Mesendoderm (in vitro differentiated cells): ENCODE results near the gene CTNND2.

Source experiments
- DNase-seq: peaks from one replicate; pipeline ENCODE4 v3.0.0; 2013
- H2AK5ac ChIP-seq: 2 replicates; pipeline ENCODE4 v1.6.1; 2013; ENCODE audit warnings: low read length, inconsistent platforms
- H2BK120ac ChIP-seq: 2 replicates; pipeline ENCODE4 v1.6.1; 2013; ENCODE audit warnings: low read depth, mild to moderate bottlenecking, low read length, moderate library complexity, mixed read lengths
- H2BK15ac ChIP-seq: replicated peaks from 2 replicates; pipeline ENCODE4 v1.6.1; 2013; ENCODE audit warnings: low read depth, mild to moderate bottlenecking, moderate library complexity
- H2BK5ac ChIP-seq: 2 replicates; pipeline ENCODE4 v1.6.1; 2013; ENCODE audit warnings: low read length, inconsistent platforms
- H3K18ac ChIP-seq: 2 replicates; pipeline ENCODE4 v1.6.1; 2013; ENCODE audit warnings: mild to moderate bottlenecking, low read length, mixed read lengths
- H3K23ac ChIP-seq: one replicate; pipeline ENCODE4 v1.6.1; 2013; ENCODE audit warnings: low read length
- H3K27ac ChIP-seq: 2 replicates; pipeline ENCODE4 v1.5.1; 2013; ENCODE audit warnings: low read depth, mild to moderate bottlenecking, inconsistent platforms, low read length, moderate library complexity
- H3K27me3 ChIP-seq: 2 replicates; pipeline ENCODE4 v1.6.1; 2013; ENCODE audit warnings: low read length, control low read depth, mild to moderate bottlenecking, inconsistent platforms; ENCODE audit not compliant: insufficient read depth, poor library complexity
- H3K36me3 ChIP-seq: 2 replicates; pipeline ENCODE4 v1.6.1; 2013; ENCODE audit warnings: low read length, inconsistent platforms; ENCODE audit not compliant: control insufficient read depth, insufficient read depth
- H3K4ac ChIP-seq: one replicate; pipeline ENCODE4 v1.6.1; 2013; ENCODE audit warnings: low read depth, mild to moderate bottlenecking, low read length, moderate library complexity
- H3K4me1 ChIP-seq: 2 replicates; pipeline ENCODE4 v1.6.1; 2013; ENCODE audit warnings: low read depth, low read length, inconsistent platforms; ENCODE audit not compliant: control insufficient read depth
- H3K4me2 ChIP-seq: 2 replicates; pipeline ENCODE4 v1.6.1; 2013; ENCODE audit warnings: low read length
- H3K4me3 ChIP-seq: 2 replicates; pipeline ENCODE4 v1.5.1; 2013; ENCODE audit warnings: mild to moderate bottlenecking, low read length
- H3K56ac ChIP-seq: one replicate; pipeline ENCODE4 v1.6.1; 2013; ENCODE audit warnings: low read length
- H3K79me1 ChIP-seq: 2 replicates; pipeline ENCODE4 v1.6.1; 2013; ENCODE audit warnings: low read length, inconsistent platforms
- H3K79me2 ChIP-seq: 2 replicates; pipeline ENCODE4 v1.6.1; 2013; ENCODE audit warnings: mild to moderate bottlenecking, low read length; ENCODE audit not compliant: control insufficient read depth, insufficient read depth
- H3K9ac ChIP-seq: 2 replicates; pipeline ENCODE4 v1.6.1; 2013; ENCODE audit warnings: low read length, inconsistent platforms
- H4K5ac ChIP-seq: one replicate; pipeline ENCODE4 v1.6.1; 2013; ENCODE audit warnings: low read length
- H4K8ac ChIP-seq: one replicate; pipeline ENCODE4 v1.6.1; 2013; ENCODE audit warnings: low read depth, mild to moderate bottlenecking, control low read depth, low read length, moderate library complexity
- WGBS: extraction: QIAGEN DNeasy Blood & Tissue Kit; methylation state at CpG from one replicate; pipeline ENCODE4 v1.1.7; 2013; ENCODE audit warnings: low lambda C conversion rate, missing lambda C conversion rate; ENCODE audit not compliant: insufficient coverage; ENCODE audit errors: extremely low coverage; 5-methylcytosine and 5-hydroxymethylcytosine counted together

Gene CTNND2

GRCh38 chr5:11922394-11922793 lies 18.1 kb upstream of the CTNND2 start:
- Histone ChIP-seq H4K5ac (no peak overlapping the region), H4K8ac (no peak overlapping the region), H3K56ac (no peak overlapping the region), H3K4me2 (no peak overlapping the region), H3K36me3 (no peaks in the 10 kb centered on the region), H3K4ac (no peak overlapping the region), H2BK15ac (no peak overlapping the region), H2BK120ac (no peak overlapping the region), H3K79me2 (no peaks in the 10 kb centered on the region), H3K4me3 (no peak overlapping the region), H3K79me1 (no peaks in the 10 kb centered on the region), H2BK5ac (no peak overlapping the region), H3K23ac (no peak overlapping the region), H3K9ac (no peak overlapping the region), H3K27me3 (no peaks in the 10 kb centered on the region), H2AK5ac (no peak overlapping the region), H3K18ac (no peak overlapping the region), H3K4me1 (no peaks in the 10 kb centered on the region), H3K27ac (no peak overlapping the region)
- no CpG with 5 or more reads among the region's 2 CpGs for WGBS
- no peak for DNase-seq

- no peaks in the 10 kb centered on the region for H3K79me1 ChIP-seq
- DNase-seq, result no peak
- no peak overlapping the region for H2BK15ac ChIP-seq
- no peak overlapping the region for H3K18ac ChIP-seq
- no peak overlapping the region for H2BK120ac ChIP-seq
- H3K4ac ChIP-seq, result no peak overlapping the region
- no CpG with 5 or more reads among the region's 9 CpGs for WGBS
- no peaks in the 10 kb centered on the region for H3K36me3 ChIP-seq
- H2AK5ac ChIP-seq, result no peak overlapping the region
- no peak overlapping the region for H3K4me3 ChIP-seq
- no peak overlapping the region for H4K8ac ChIP-seq
- H2BK5ac ChIP-seq, result no peak overlapping the region
- no peak overlapping the region for H3K23ac ChIP-seq
- no peak overlapping the region for H3K56ac ChIP-seq
- no peaks in the 10 kb centered on the region for H3K4me1 ChIP-seq
- no peak overlapping the region for H3K4me2 ChIP-seq
- no peak overlapping the region for H4K5ac ChIP-seq
- no peak overlapping the region for H3K9ac ChIP-seq
- H3K79me2 ChIP-seq, result no peaks in the 10 kb centered on the region
- no peak overlapping the region for H3K27ac ChIP-seq
- no peaks in the 10 kb centered on the region for H3K27me3 ChIP-seq
These were observed 14.3 kb upstream of the CTNND2 start for GRCh38 chr5:11918463-11919045.

- no peak overlapping the region for H4K8ac ChIP-seq
- H3K56ac ChIP-seq, result no peak overlapping the region
- no peak overlapping the region for H3K23ac ChIP-seq
- H2AK5ac ChIP-seq, result no peak overlapping the region
- no peaks in the 10 kb centered on the region for H3K79me1 ChIP-seq
- H3K27ac ChIP-seq, result no peak overlapping the region
- H4K5ac ChIP-seq, result no peak overlapping the region
- no peak overlapping the region for H3K9ac ChIP-seq
- H3K4me1 ChIP-seq, result no peaks in the 10 kb centered on the region
- no CpG with 5 or more reads among the region's 2 CpGs for WGBS
- H2BK120ac ChIP-seq, result no peak overlapping the region
- peaks cover 2% of the 10 kb centered on the region for H3K27me3 ChIP-seq
- no peak overlapping the region for H3K4ac ChIP-seq
- no peak overlapping the region for H3K4me3 ChIP-seq
- DNase-seq, result peak; percentile 57
- no peaks in the 10 kb centered on the region for H3K79me2 ChIP-seq
- no peaks in the 10 kb centered on the region for H3K36me3 ChIP-seq
- H2BK5ac ChIP-seq, result no peak overlapping the region
- no peak overlapping the region for H2BK15ac ChIP-seq
- no peak overlapping the region for H3K4me2 ChIP-seq
- H3K18ac ChIP-seq, result no peak overlapping the region
These were observed 5.2 kb upstream of the CTNND2 start for GRCh38 chr5:11909471-11909870.

- no peak overlapping the region for H3K23ac ChIP-seq
- no peak overlapping the region for H3K4ac ChIP-seq
- H3K27me3 ChIP-seq, result peaks cover 9% of the 10 kb centered on the region
- no peak overlapping the region for H2BK15ac ChIP-seq
- H4K8ac ChIP-seq, result no peak overlapping the region
- H3K27ac ChIP-seq, result no peak overlapping the region
- H3K79me2 ChIP-seq, result no peaks in the 10 kb centered on the region
- H3K9ac ChIP-seq, result no peak overlapping the region
- no peaks in the 10 kb centered on the region for H3K36me3 ChIP-seq
- H2AK5ac ChIP-seq, result no peak overlapping the region
- no CpG with 5 or more reads among the region's 2 CpGs for WGBS
- no peak overlapping the region for H2BK5ac ChIP-seq
- H3K4me2 ChIP-seq, result no peak overlapping the region
- no peak overlapping the region for H2BK120ac ChIP-seq
- H4K5ac ChIP-seq, result no peak overlapping the region
- no peak for DNase-seq
- H3K79me1 ChIP-seq, result no peaks in the 10 kb centered on the region
- no peaks in the 10 kb centered on the region for H3K4me1 ChIP-seq
- no peak overlapping the region for H3K56ac ChIP-seq
- H3K18ac ChIP-seq, result no peak overlapping the region
- no peak overlapping the region for H3K4me3 ChIP-seq
These were observed 2.3 kb upstream of the CTNND2 start for GRCh38 chr5:11906497-11906896.

GRCh38 chr5:11905206-11905605 lies 960 bp upstream of the CTNND2 start:
- no peaks in the 10 kb centered on the region for H3K4me1 ChIP-seq
- H3K4me2 ChIP-seq, result no peak overlapping the region
- H3K27me3 ChIP-seq, result peaks cover 9% of the 10 kb centered on the region
- no peak overlapping the region for H2BK5ac ChIP-seq
- H3K18ac ChIP-seq, result no peak overlapping the region
- H3K23ac ChIP-seq, result no peak overlapping the region
- H2BK15ac ChIP-seq, result no peak overlapping the region
- no CpG with 5 or more reads among the region's 12 CpGs for WGBS
- no peak overlapping the region for H3K4ac ChIP-seq
- no peak overlapping the region for H3K4me3 ChIP-seq
- H2AK5ac ChIP-seq, result no peak overlapping the region
- no peak overlapping the region for H3K9ac ChIP-seq
- H3K56ac ChIP-seq, result no peak overlapping the region
- H3K27ac ChIP-seq, result no peak overlapping the region
- no peaks in the 10 kb centered on the region for H3K79me2 ChIP-seq
- H3K79me1 ChIP-seq, result no peaks in the 10 kb centered on the region
- no peaks in the 10 kb centered on the region for H3K36me3 ChIP-seq
- no peak for DNase-seq
- H4K8ac ChIP-seq, result no peak overlapping the region
- no peak overlapping the region for H2BK120ac ChIP-seq
- H4K5ac ChIP-seq, result no peak overlapping the region

GRCh38 chr5:11903614-11904264 lies 507 bp downstream of the CTNND2 start:
- peak; percentile 69 for DNase-seq
- Histone ChIP-seq H2BK5ac (no peak overlapping the region), H3K27ac (no peak overlapping the region), H2BK15ac (no peak overlapping the region), H3K56ac (peak overlapping the region; percentile 60), H3K36me3 (no peaks in the 10 kb centered on the region), H3K4ac (no peak overlapping the region), H3K79me1 (no peaks in the 10 kb centered on the region), H3K18ac (peak overlapping the region; percentile 29), H2BK120ac (no peak overlapping the region), H3K79me2 (no peaks in the 10 kb centered on the region), H3K27me3 (peaks cover 9% of the 10 kb centered on the region), H3K4me3 (peak overlapping the region; percentile 45), H3K9ac (peak overlapping the region; percentile 66), H2AK5ac (no peak overlapping the region), H4K8ac (no peak overlapping the region), H3K4me2 (peak overlapping the region; percentile 75), H3K23ac (no peak overlapping the region), H4K5ac (no peak overlapping the region), H3K4me1 (no peaks in the 10 kb centered on the region)
- WGBS, result no CpG with 5 or more reads among the region's 97 CpGs
